SH-SY5Y (cell line): ENCODE results near the gene CACUL1.

Source experiments
- GATA2 ChIP-seq: IDR thresholded peaks from 2 replicates; pipeline ENCODE4 v1.6.1; 2011; ENCODE audit warnings: mild to moderate bottlenecking, low read depth, low read length
- GATA3 ChIP-seq: IDR thresholded peaks from 2 replicates; pipeline ENCODE4 v1.6.1; 2011; ENCODE audit warnings: low read depth, mild to moderate bottlenecking, low read length, moderate library complexity

Gene CACUL1

GRCh38 chr10:118689070-118689858, 65.5 kb downstream of the CACUL1 start:
- no peak for TF ChIP-seq GATA3
- no peak for TF ChIP-seq GATA2

GRCh38 chr10:118687472-118687871, 67.3 kb downstream of the CACUL1 start:
- no peak for TF ChIP-seq GATA2
- TF ChIP-seq GATA3 = no peak

- no peak for TF ChIP-seq GATA2
- no peak for TF ChIP-seq GATA3
Observed at GRCh38 chr10:118682533-118682932, 72.2 kb downstream of the CACUL1 start.

DNA sequence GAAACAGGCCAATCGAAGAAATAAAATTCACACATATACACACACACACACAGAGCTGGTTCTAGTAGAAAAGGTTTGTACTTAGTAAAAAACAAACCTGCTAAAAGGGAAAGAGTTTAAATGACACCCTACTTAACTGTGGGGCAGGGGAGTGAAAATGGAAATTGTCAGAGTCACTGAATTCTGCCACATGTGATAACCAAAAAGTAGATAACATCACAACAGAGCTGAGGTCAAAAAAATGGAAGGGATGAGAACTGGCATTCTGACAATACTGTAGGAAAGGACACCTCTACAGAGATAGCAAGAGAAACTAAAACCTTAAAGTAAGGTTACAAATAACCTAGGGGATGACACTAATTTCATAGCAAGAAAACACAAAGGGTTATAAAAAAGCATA, 74.6 kb downstream of the CACUL1 start:
- TF ChIP-seq GATA3 = peak; percentile 56
- TF ChIP-seq GATA2 = peak; percentile 48; the same call in 1 of the 2 replicates

- no peak for TF ChIP-seq GATA2
- TF ChIP-seq GATA3 = no peak
Observed at GRCh38 chr10:118674226-118674919, 80.4 kb downstream of the CACUL1 start.

GRCh38 chr10:118672766-118673715, 81.7 kb downstream of the CACUL1 start:
- no peak for TF ChIP-seq GATA3
- TF ChIP-seq GATA2 = no peak

- TF ChIP-seq GATA2 = no peak
Observed at GRCh38 chr10:118672153-118672552, 82.6 kb downstream of the CACUL1 start.

- no peak for TF ChIP-seq GATA2
- no peak for TF ChIP-seq GATA3
Observed at GRCh38 chr10:118670472-118671124, 84.2 kb downstream of the CACUL1 start.

GRCh38 chr10:118669835-118670234, 84.9 kb downstream of the CACUL1 start:
- TF ChIP-seq GATA3 = no peak
- no peak for TF ChIP-seq GATA2

GRCh38 chr10:118669020-118669791, 85.6 kb downstream of the CACUL1 start:
- TF ChIP-seq GATA2 = peak; percentile 95
- peak; percentile 91 for TF ChIP-seq GATA3

- no peak for TF ChIP-seq GATA2
- no peak for TF ChIP-seq GATA3
Observed at GRCh38 chr10:118668228-118668952, 86.4 kb downstream of the CACUL1 start.

GRCh38 chr10:118667732-118668131, 87.0 kb downstream of the CACUL1 start:
- no peak for TF ChIP-seq GATA2
- TF ChIP-seq GATA3 = no peak

DNA sequence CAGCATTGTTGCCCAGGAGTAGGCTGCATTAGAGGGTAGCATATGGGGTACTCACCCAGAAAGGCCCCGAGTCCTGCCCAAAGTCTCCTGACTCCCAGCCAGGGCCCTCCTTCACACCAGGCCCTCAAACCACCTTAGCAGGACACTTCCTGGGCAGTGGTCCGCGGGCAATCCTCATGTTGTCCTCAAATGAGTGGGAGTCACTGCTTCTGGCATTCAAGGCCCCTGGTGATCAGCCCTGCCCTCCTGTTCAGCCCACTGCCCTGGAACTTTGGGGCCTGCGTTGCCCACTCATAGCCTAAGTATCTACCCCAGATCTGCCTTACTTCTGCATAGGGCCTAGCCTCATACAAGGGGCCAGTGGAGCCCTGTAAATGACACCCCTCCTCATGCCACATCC, 88.4 kb downstream of the CACUL1 start:
- TF ChIP-seq GATA3 (no peak), GATA2 (no peak)
